Measurements from ENCODE around the gene SLC10A4.

SLC10A4 gene

DNA sequence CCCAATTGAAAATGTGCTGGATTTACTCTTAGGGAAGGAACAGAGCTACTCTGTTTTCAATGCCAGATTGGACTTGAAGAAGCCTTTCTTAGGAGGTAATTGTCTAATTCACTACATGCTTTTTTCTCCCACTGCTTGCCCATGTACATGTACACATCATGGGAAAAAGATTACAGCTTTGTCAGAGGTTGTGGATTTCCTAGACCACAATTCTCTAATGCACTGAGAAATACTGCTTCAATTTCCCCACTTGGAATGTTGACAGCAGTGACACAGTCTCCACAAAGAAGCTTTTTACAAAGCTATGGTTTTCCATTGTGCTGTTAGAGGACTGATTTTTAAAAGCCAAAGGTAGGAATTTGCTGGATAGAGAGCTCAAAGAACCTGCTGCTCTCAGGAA lies 26.4 kb downstream of the SLC10A4 start:
- Histone ChIP-seq H4K20me1 (ENCODE audit: insufficient read depth, low read length) (no peaks in the 10 kb centered on the region), H3K27ac (ENCODE audit: low read length) (no peak overlapping the region), H3K4me2 (ENCODE audit: low read depth, low read length) (no peak overlapping the region), H2AFZ (ENCODE audit: low read length) (no peak overlapping the region), H3K4me3 (ENCODE audit: low read length) (no peak overlapping the region), H3K27me3 (replicated peaks; ENCODE audit: insufficient read depth, low read length) (no peaks in the 10 kb centered on the region), H3K9me3 (replicated peaks; ENCODE audit: insufficient read depth, low read length) (no peaks in the 10 kb centered on the region), H3K9ac (ENCODE audit: low read length) (no peak overlapping the region), H3F3A (ENCODE audit: insufficient read depth, low read length) (peaks cover 4% of the 10 kb centered on the region; the same call in 1 of the 2 replicates), H3K9me2 (replicated peaks; ENCODE audit: insufficient read depth, low read length) (no peaks in the 10 kb centered on the region), H3K79me2 (ENCODE audit: low read length) (no peaks in the 10 kb centered on the region), H3K4me1 (ENCODE audit: low read length) (peaks cover 3% of the 10 kb centered on the region; the same call in 1 of the 2 replicates), H3K36me3 (replicated peaks; ENCODE audit: insufficient read depth, low read length) (0 out of 2 replicates have a peak, but pooled peaks cover 6% of the 10 kb centered on the region)
- no peak for DNase-seq
- no peak for TF ChIP-seq EZH2phosphoT487 (IDR thresholded peaks at IDR 0.05; ENCODE audit: low read length)
- no peak for TF ChIP-seq EZH2 (optimal IDR thresholded peaks at IDR 0.05; ENCODE audit: low read depth, low read length)
- TF ChIP-seq CTCF (IDR thresholded peaks at IDR 0.05; ENCODE audit: low read length) = no peak

DNA sequence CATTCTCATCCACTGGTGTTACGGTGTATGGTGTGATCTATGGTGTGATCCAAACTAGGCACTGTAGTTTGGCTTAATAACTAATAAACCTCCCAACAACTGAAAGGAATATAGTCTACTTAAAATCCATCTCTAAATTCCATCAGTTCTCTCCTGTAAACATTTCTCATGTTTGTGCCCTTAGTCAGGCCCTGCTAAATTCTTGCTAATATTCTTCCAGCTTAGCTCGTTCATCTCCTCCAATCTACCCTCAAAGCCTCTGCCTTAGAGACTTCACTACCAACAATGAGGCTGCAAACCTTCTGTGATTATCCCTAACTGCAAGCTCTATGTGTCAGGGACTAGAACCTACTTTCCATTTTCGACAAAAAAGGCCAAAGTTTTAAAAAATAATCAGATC lies 35.0 kb downstream of the SLC10A4 start:
- H3K9ac ChIP-seq (ENCODE audit: low read length) = no peak overlapping the region
- no peaks in the 10 kb centered on the region for H3K9me2 ChIP-seq (replicated peaks; ENCODE audit: insufficient read depth, low read length)
- H3K36me3 ChIP-seq (replicated peaks; ENCODE audit: insufficient read depth, low read length) = 0 out of 2 replicates have a peak, but pooled peaks cover 9% of the 10 kb centered on the region
- H3K27ac ChIP-seq (ENCODE audit: low read length) = no peak overlapping the region
- no peaks in the 10 kb centered on the region for H3K9me3 ChIP-seq (replicated peaks; ENCODE audit: insufficient read depth, low read length)
- H3F3A ChIP-seq (ENCODE audit: insufficient read depth, low read length) = no peaks in the 10 kb centered on the region
- no peak overlapping the region for H3K4me3 ChIP-seq (ENCODE audit: low read length)
- H2AFZ ChIP-seq (ENCODE audit: low read length) = no peak overlapping the region
- no peaks in the 10 kb centered on the region for H3K79me2 ChIP-seq (ENCODE audit: low read length)
- no peak overlapping the region for H3K4me2 ChIP-seq (ENCODE audit: low read depth, low read length)
- TF ChIP-seq EZH2 (optimal IDR thresholded peaks at IDR 0.05; ENCODE audit: low read depth, low read length) = no peak
- TF ChIP-seq CTCF (IDR thresholded peaks at IDR 0.05; ENCODE audit: low read length) = no peak
- no peak for TF ChIP-seq EZH2phosphoT487 (IDR thresholded peaks at IDR 0.05; ENCODE audit: low read length)
- H3K27me3 ChIP-seq (replicated peaks; ENCODE audit: insufficient read depth, low read length) = no peaks in the 10 kb centered on the region
- DNase-seq = no peak
- no peaks in the 10 kb centered on the region for H3K4me1 ChIP-seq (ENCODE audit: low read length)
- no peaks in the 10 kb centered on the region for H4K20me1 ChIP-seq (ENCODE audit: insufficient read depth, low read length)

GRCh38 chr4:48526406-48526805 lies 43.3 kb downstream of the SLC10A4 start:
- Histone ChIP-seq H3K9me3 (replicated peaks; ENCODE audit: insufficient read depth, low read length) (no peaks in the 10 kb centered on the region), H3K27ac (ENCODE audit: low read length) (no peak overlapping the region), H2AFZ (ENCODE audit: low read length) (no peak overlapping the region), H4K20me1 (ENCODE audit: insufficient read depth, low read length) (no peaks in the 10 kb centered on the region), H3K4me3 (ENCODE audit: low read length) (no peak overlapping the region), H3K9ac (ENCODE audit: low read length) (no peak overlapping the region), H3F3A (ENCODE audit: insufficient read depth, low read length) (no peaks in the 10 kb centered on the region), H3K36me3 (replicated peaks; ENCODE audit: insufficient read depth, low read length) (0 out of 2 replicates have a peak, but pooled peaks cover 3% of the 10 kb centered on the region), H3K79me2 (ENCODE audit: low read length) (no peaks in the 10 kb centered on the region), H3K4me2 (ENCODE audit: low read depth, low read length) (no peak overlapping the region), H3K4me1 (ENCODE audit: low read length) (no peaks in the 10 kb centered on the region), H3K27me3 (replicated peaks; ENCODE audit: insufficient read depth, low read length) (no peaks in the 10 kb centered on the region), H3K9me2 (replicated peaks; ENCODE audit: insufficient read depth, low read length) (no peaks in the 10 kb centered on the region)
- TF ChIP-seq CTCF (IDR thresholded peaks at IDR 0.05; ENCODE audit: low read length) = no peak
- TF ChIP-seq EZH2 (optimal IDR thresholded peaks at IDR 0.05; ENCODE audit: low read depth, low read length) = no peak
- no peak for TF ChIP-seq EZH2phosphoT487 (IDR thresholded peaks at IDR 0.05; ENCODE audit: low read length)
- no peak for DNase-seq
